Measurements from ENCODE around the gene PDE6C. TPM values are rescaled to one million over a fixed set of nuclear protein-coding genes. Genes with fewer than 3 reads are reported as not detected.
"Not testable (repeated sequence)": the region's sequence is repeated elsewhere in the genome, so short reads cannot be mapped to it uniquely, and the experiment has no call there.

PDE6C gene
- polyA plus RNA-seq, 3 donors = 0.24 to 0.40 (median 0.28) TPM

- DNase-seq (ENCODE audit: low read depth in 3 of 3, low spot score in 2 of 3) = not testable (repeated sequence)
Measured at GRCh38 chr10:93696582-93696981, 84.2 kb downstream of the PDE6C start.

- DNase-seq (ENCODE audit: low read depth in 3 of 3, low spot score in 2 of 3) = no peak
Measured at GRCh38 chr10:93697207-93697606, 84.9 kb downstream of the PDE6C start.

GRCh38 chr10:93701866-93702209 is 89.5 kb downstream of the PDE6C start:
- DNase-seq (ENCODE audit: low read depth in 3 of 3, low spot score in 2 of 3) = peak; percentile 39 to 52 (median 40)

GRCh38 chr10:93702210-93703001 is 90.1 kb downstream of the PDE6C start, which contains the start of gene FRA10AC1:
Gene FRA10AC1 (minus strand): TSS chr10:93702592. CDS start chr10:93700106, 2,486 bp downstream.
- peak; percentile 85 to 87 (median 86) for DNase-seq (ENCODE audit: low read depth in 3 of 3, low spot score in 2 of 3)

GRCh38 chr10:93703066-93703465 is 90.7 kb downstream of the PDE6C start:
- peak in 1 of 3 donors; percentile 1 for DNase-seq (ENCODE audit: low read depth in 3 of 3, low spot score in 2 of 3)

GRCh38 chr10:93703841-93704240 is 91.5 kb downstream of the PDE6C start:
- DNase-seq (ENCODE audit: low read depth in 3 of 3, low spot score in 2 of 3) = no peak

GRCh38 chr10:93704451-93704850 is 92.1 kb downstream of the PDE6C start:
- no peak for DNase-seq (ENCODE audit: low read depth in 3 of 3, low spot score in 2 of 3)

- no peak for DNase-seq (ENCODE audit: low read depth in 3 of 3, low spot score in 2 of 3)
Measured at GRCh38 chr10:93707623-93708022, 95.3 kb downstream of the PDE6C start.

- no peak for DNase-seq (ENCODE audit: low read depth in 3 of 3, low spot score in 2 of 3)
Measured at GRCh38 chr10:93710333-93710909, 98.1 kb downstream of the PDE6C start.

- DNase-seq (ENCODE audit: low read depth in 3 of 3, low spot score in 2 of 3) = no peak
Measured at GRCh38 chr10:93711891-93712290, 99.6 kb downstream of the PDE6C start.

- DNase-seq (ENCODE audit: low read depth in 3 of 3, low spot score in 2 of 3) = no peak
Measured at GRCh38 chr10:93712593-93712992, 100.3 kb downstream of the PDE6C start.

GRCh38 chr10:93715345-93715744 is 103.0 kb downstream of the PDE6C start:
- no peak for DNase-seq (ENCODE audit: low read depth in 3 of 3, low spot score in 2 of 3)

Other genes with a start within 250 kb of the PDE6C start
- gene MYOF, start 130.2 kb upstream of the PDE6C start, polyA plus RNA-seq (ENCODE audit: insufficient read length in 3 of 3) = 10 to 100 TPM; 29.1 to 32.8 (median 30.5) TPM
- 10 to 100 TPM; 14.3 to 16.8 (median 16.6) TPM for gene CEP55, start 115.9 kb upstream of the PDE6C start, polyA plus RNA-seq (ENCODE audit: insufficient read length in 3 of 3)
- not detected for gene FFAR4, start 45.9 kb upstream of the PDE6C start, polyA plus RNA-seq (ENCODE audit: insufficient read length in 3 of 3)
- under 1 TPM; 0.43 to 0.68 (median 0.64) TPM for gene RBP4, start 11.3 kb upstream of the PDE6C start, polyA plus RNA-seq (ENCODE audit: insufficient read length in 3 of 3)
- 10 to 100 TPM; 26.8 to 37.9 (median 33.1) TPM for gene FRA10AC1, start 90.1 kb downstream of the PDE6C start, polyA plus RNA-seq (ENCODE audit: insufficient read length in 3 of 3)
- 1 to 10 TPM; 4.8 to 6.0 (median 5.4) TPM for gene LGI1, start 145.4 kb downstream of the PDE6C start, polyA plus RNA-seq (ENCODE audit: insufficient read length in 3 of 3)

Measured in right renal cortex interstitium (tissue), 3 donors.